ENCODE data around the gene FGD5. TPM values are rescaled to one million over a fixed set of nuclear protein-coding genes. Genes with fewer than 3 reads are reported as not detected.

Gene FGD5
- total RNA-seq, 3 donors from 2014 or later (not counting 1 experiment from before 2014, with no cell fraction given) = not detected

DNA sequence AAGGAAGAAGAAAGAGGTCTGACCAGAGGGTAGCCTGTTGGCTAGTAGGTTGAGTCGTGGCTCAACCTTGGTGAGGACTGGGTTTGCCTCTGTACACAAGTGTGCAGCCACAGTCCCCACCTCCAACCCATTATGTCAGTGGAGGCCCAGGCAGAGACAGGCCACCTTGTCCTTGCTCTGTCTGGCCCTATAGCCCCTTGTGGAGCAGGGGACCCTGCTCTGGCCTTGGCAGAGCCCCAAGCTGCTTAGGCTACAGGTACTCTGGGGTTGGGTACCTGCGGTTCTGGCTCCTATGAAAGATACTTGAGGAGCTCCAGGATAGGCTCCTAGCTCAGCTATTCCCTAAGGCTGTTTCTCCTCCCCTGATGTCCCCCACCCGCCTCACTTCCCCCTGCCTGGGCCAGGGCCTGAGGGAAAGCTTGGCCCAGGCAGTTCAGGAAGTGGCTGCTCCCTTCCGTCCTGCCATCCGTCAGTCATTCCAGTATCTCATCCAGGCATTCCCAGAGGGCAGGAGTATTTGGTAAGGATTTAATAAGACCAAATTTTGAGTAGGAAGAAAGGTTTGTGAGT, 44.0 kb downstream of the FGD5 start:
- Mint-ChIP-seq H3K9me3 (no peaks in the 10 kb centered on the region), H3K27me3 (ENCODE audit: low read depth in 2 of 2) (peaks cover 8 to 10% of the 10 kb centered on the region in 2 donors), H3K27ac (no peak overlapping the region), H3K36me3 (no peaks in the 10 kb centered on the region), H3K4me1 (no peaks in the 10 kb centered on the region), H3K4me3 (no peak overlapping the region)
- intact Hi-C loops (cut with micrococcal nuclease) = no loop called here
- DNase-seq (no peak), ATAC-seq (no peak)
- Histone ChIP-seq H3K27ac (ENCODE audit: low read length) (no peak overlapping the region), H3K4me1 (ENCODE audit: control insufficient read depth, insufficient read depth, low read length) (no peaks in the 10 kb centered on the region), H3K4me3 (ENCODE audit: low read length) (no peak overlapping the region), H3K27me3 (ENCODE audit: control insufficient read depth, insufficient read depth, low read length) (no peaks in the 10 kb centered on the region), H3K9me3 (ENCODE audit: control insufficient read depth, insufficient read depth, low read length) (no peaks in the 10 kb centered on the region), H3K36me3 (ENCODE audit: control insufficient read depth, insufficient read depth, low read length) (no peaks in the 10 kb centered on the region)
- TF ChIP-seq, protein P1, sequence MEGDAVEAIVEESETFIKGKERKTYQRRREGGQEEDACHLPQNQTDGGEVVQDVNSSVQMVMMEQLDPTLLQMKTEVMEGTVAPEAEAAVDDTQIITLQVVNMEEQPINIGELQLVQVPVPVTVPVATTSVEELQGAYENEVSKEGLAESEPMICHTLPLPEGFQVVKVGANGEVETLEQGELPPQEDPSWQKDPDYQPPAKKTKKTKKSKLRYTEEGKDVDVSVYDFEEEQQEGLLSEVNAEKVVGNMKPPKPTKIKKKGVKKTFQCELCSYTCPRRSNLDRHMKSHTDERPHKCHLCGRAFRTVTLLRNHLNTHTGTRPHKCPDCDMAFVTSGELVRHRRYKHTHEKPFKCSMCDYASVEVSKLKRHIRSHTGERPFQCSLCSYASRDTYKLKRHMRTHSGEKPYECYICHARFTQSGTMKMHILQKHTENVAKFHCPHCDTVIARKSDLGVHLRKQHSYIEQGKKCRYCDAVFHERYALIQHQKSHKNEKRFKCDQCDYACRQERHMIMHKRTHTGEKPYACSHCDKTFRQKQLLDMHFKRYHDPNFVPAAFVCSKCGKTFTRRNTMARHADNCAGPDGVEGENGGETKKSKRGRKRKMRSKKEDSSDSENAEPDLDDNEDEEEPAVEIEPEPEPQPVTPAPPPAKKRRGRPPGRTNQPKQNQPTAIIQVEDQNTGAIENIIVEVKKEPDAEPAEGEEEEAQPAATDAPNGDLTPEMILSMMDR (IDR thresholded peaks at IDR 0.05) = no peak
- WGBS (ENCODE audit: insufficient coverage) = 91% methylated on average over 5 of the region's 5 CpGs

GRCh38 chr3:14863333-14864100, 44.8 kb downstream of the FGD5 start:
- Mint-ChIP-seq H3K27me3 (ENCODE audit: low read depth in 2 of 2) (peaks cover 2% of the 10 kb centered on the region in 2 donors), H3K9me3 (no peaks in the 10 kb centered on the region), H3K36me3 (no peaks in the 10 kb centered on the region), H3K27ac (no peak overlapping the region), H3K4me3 (no peak overlapping the region), H3K4me1 (no peaks in the 10 kb centered on the region)
- H3K27ac ChIP-seq (ENCODE audit: low read length) = no peak overlapping the region
- ATAC-seq (no peak), DNase-seq (no peak)
- TF ChIP-seq, protein P1 (IDR thresholded peaks at IDR 0.05) = no peak
- no peaks in the 10 kb centered on the region for H3K27me3 ChIP-seq (ENCODE audit: control insufficient read depth, insufficient read depth, low read length)
- H3K4me1 ChIP-seq (ENCODE audit: control insufficient read depth, insufficient read depth, low read length) = no peaks in the 10 kb centered on the region
- no peaks in the 10 kb centered on the region for H3K36me3 ChIP-seq (ENCODE audit: control insufficient read depth, insufficient read depth, low read length)
- WGBS (ENCODE audit: insufficient coverage) = 82% methylated on average over 10 of the region's 10 CpGs
- intact Hi-C loops (cut with micrococcal nuclease) = no loop called here
- H3K4me3 ChIP-seq (ENCODE audit: low read length) = no peak overlapping the region
- no peaks in the 10 kb centered on the region for H3K9me3 ChIP-seq (ENCODE audit: control insufficient read depth, insufficient read depth, low read length)

DNA sequence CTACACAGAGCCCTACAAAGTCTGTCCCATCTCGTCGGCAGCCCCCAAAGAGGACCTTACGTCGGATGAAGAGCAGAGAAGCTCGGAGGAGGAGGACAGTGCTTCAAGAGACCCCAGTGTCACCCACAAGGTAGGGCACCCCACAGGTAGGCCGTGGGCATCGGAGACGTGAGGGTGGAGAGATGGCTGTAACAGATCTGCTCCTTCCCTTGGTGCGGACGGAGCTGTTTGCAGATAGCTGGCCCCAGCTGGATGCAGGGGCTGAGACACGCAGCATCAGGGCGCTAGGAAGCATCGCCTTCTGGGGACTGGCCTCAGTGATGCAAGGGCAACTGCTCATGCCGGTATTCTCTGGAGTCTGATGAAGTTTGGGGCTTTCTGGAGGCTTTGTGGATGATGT, 45.4 kb downstream of the FGD5 start:
- no peaks in the 10 kb centered on the region for H3K4me1 ChIP-seq (ENCODE audit: control insufficient read depth, insufficient read depth, low read length)
- H3K27me3 ChIP-seq (ENCODE audit: control insufficient read depth, insufficient read depth, low read length) = no peaks in the 10 kb centered on the region
- no peak overlapping the region for H3K27ac ChIP-seq (ENCODE audit: low read length)
- ATAC-seq (no peak), DNase-seq (no peak)
- TF ChIP-seq, protein P1 (IDR thresholded peaks at IDR 0.05) = no peak
- H3K27ac Mint-ChIP-seq = no peak overlapping the region
- no peaks in the 10 kb centered on the region for H3K36me3 ChIP-seq (ENCODE audit: control insufficient read depth, insufficient read depth, low read length)
- intact Hi-C loops (cut with micrococcal nuclease) = no loop called here
- no peaks in the 10 kb centered on the region for H3K4me1 Mint-ChIP-seq
- no peaks in the 10 kb centered on the region for H3K9me3 ChIP-seq (ENCODE audit: control insufficient read depth, insufficient read depth, low read length)
- H3K4me3 Mint-ChIP-seq = no peak overlapping the region
- H3K4me3 ChIP-seq (ENCODE audit: low read length) = no peak overlapping the region
- H3K27me3 Mint-ChIP-seq (ENCODE audit: low read depth in 2 of 2) = peaks cover 0 to 2% of the 10 kb centered on the region in 2 donors
- H3K36me3 Mint-ChIP-seq = no peaks in the 10 kb centered on the region
- WGBS (ENCODE audit: insufficient coverage) = 92% methylated on average over 14 of the region's 14 CpGs
- no peaks in the 10 kb centered on the region for H3K9me3 Mint-ChIP-seq

All from natural killer cell (primary cell).